Heart right ventricle (tissue), 16 donors: Measurements from ENCODE around the gene LASP1. TPM values are rescaled to one million over a fixed set of nuclear protein-coding genes. Genes with fewer than 3 reads are reported as not detected.

Experiments used
- ATAC-seq, 8 donors: fragments of 200-7000 bp; cut with Tn5 transposase; one replicate each; pipeline ENCODE4 v1.9.1; 2020; ENCODE audit warnings: mild to moderate bottlenecking in 8 of 8, moderate library complexity in 8 of 8, moderate number of reproducible peaks in 1 of 8
- DNase-seq, 2 donors: peaks; one replicate each; pipeline ENCODE4 v3.0.0-alpha.2; 2020
- H3K27ac ChIP-seq, 10 donors: fragments of 200-600 bp; sonication (generic) in 2 of 10; one replicate each; pipeline versions ENCODE4 v1.5.0 to v1.8.0; 2020 to 2022; ENCODE audit warnings: mild to moderate bottlenecking in 3 of 10
- H3K27me3 ChIP-seq, 7 donors: fragments of 200-600 bp; one replicate each; pipeline ENCODE4 v1.8.0; 2021 to 2022; ENCODE audit warnings: mild to moderate bottlenecking in 2 of 7
- H3K36me3 ChIP-seq, 9 donors: fragments of 200-600 bp; sonication (generic) in 1 of 9; one replicate each; pipeline versions ENCODE4 v1.5.0 to v1.8.0; 2020 to 2022; ENCODE audit warnings: mild to moderate bottlenecking in 2 of 9
- H3K4me1 ChIP-seq, 9 donors: fragments of 200-600 bp; sonication (generic) in 1 of 9; one replicate each; pipeline versions ENCODE4 v1.5.0 to v1.8.0; 2020 to 2022; ENCODE audit warnings: mild to moderate bottlenecking in 4 of 9
- H3K4me3 ChIP-seq, 10 donors: fragments of 200-600 bp; sonication (generic) in 2 of 10; one replicate each; pipeline versions ENCODE4 v1.5.0 to v1.8.0; 2020 to 2022; ENCODE audit warnings: mild to moderate bottlenecking in 7 of 10, moderate library complexity in 2 of 10
- H3K9me3 ChIP-seq, 11 donors: fragments of 200-600 bp in 10 of 11; sonication (generic) in 2 of 11; one replicate each; pipeline versions ENCODE4 v1.5.0 to v1.8.0; 2013 to 2022; ENCODE audit warnings: mild to moderate bottlenecking in 2 of 11, control low read depth in 1 of 11, moderate library complexity in 1 of 11
- CTCF ChIP-seq, 9 donors: fragments of 200-600 bp; sonication (generic) in 2 of 9; IDR thresholded peaks; one replicate each; pipeline versions ENCODE4 v1.5.0 to v1.8.0; 2021 to 2022; ENCODE audit warnings: antibody characterized with exemption in 9 of 9, mild to moderate bottlenecking in 5 of 9, moderate library complexity in 1 of 9
- WGBS, 2 donors: extraction: QIAGEN DNeasy Blood & Tissue Kit; methylation state at CpG; one replicate each; pipeline ENCODE4 v1.1.7; 2013; ENCODE audit warnings: inconsistent platforms in 1 of 2; 5-methylcytosine and 5-hydroxymethylcytosine counted together
- intact Hi-C, 10 donors: fragments of 100-400 bp; cut with DNase I; formaldehyde crosslinking; loops; one replicate each; pipeline versions ENCODE4 v1.11.1 to v1.14.2; 2022
- polyA plus RNA-seq, 2 donors: library from polyadenylated mRNA; stranded (reverse); fragments of 200-250 nt; gene quantifications; one replicate each; pipeline ENCODE4 v1.2.3, GENCODE V29; 2013
- total RNA-seq, 10 donors: library from RNA; stranded (reverse); fragmentation: NEBNext Ultra II Directional in 3 of 10; extraction: Animal tissue kit (Norgen Biotek cat#: 25700) in 3 of 10; gene quantifications; one replicate each; pipeline versions ENCODE4 v1.2.1 to v1.2.4, GENCODE V29; 2021 to 2023
- donor health status: Arrhythmogenic right ventricular cardiomyopathy.
- donor health status: ischemic (EF 13 %, LVEDD 7.1; RV severe dilation, severe dysfunction).
- donor health status: healthy with polysubstance abuse.
- donor health status: DM: no; HTN: yes; CAD: no.
- donor health status: DM: no; HTN: no; CAD: no.
- donor health status: ischemic (EF 25% LVEDD 6.9; RV normal size, moderate dysfunction).
- donor health status: ischemic (EF 25% LVEDD 5.7; RV mildly dilated, moderate dysfunction).
- donor health status: healthy.
- donor health status: DM: yes; HTN: yes; CAD: no.
- donor health status: Ischemic cardiomyopathy.
- donor health status: ischemic (EF 35%, LVEDD 5.7; RV mildly dilated, moderate dysfunction).
- donor health status: nonischemic (EF 11% LVEDD 7.7; RV severe dilation, severe dysfunction).
- donor health status: DM: yes; HTN: yes; CAD: no.
- donor health status: PGD.
- donor health status: ischemic (EF 29% LVEDD 5.4; RV normal size, mild dysfunction).
- donor health status: nonischemic (EF 23%, LVEDD 6.1; RV moderate dilation, normal function).

The LASP1 gene
- total and polyA plus RNA-seq, 12 donors: 19.5 to 56.9 (median 23.0) TPM

GRCh38 chr17:38958326-38958725 is 88.5 kb downstream of the LASP1 start:
- WGBS, 2 donors: 0 to 5% methylated on average over 1 of the region's 1 CpG
- H3K27me3 ChIP-seq: no peaks in the 10 kb centered on the region
- no peak for ATAC-seq
- no peaks in the 10 kb centered on the region for H3K36me3 ChIP-seq
- TF ChIP-seq CTCF (IDR thresholded peaks at IDR 0.05): no peak
- intact Hi-C loops: no loop called here
- H3K4me3 ChIP-seq: no peak overlapping the region
- no peaks in the 10 kb centered on the region for H3K4me1 ChIP-seq
- H3K9me3 ChIP-seq: no peaks in the 10 kb centered on the region
- no peak for DNase-seq
- H3K27ac ChIP-seq: no peak overlapping the region

- no peak overlapping the region for H3K27ac ChIP-seq
- H3K9me3 ChIP-seq: no peaks in the 10 kb centered on the region
- no peaks in the 10 kb centered on the region for H3K4me1 ChIP-seq
- no peaks in the 10 kb centered on the region for H3K36me3 ChIP-seq
- no peak for ATAC-seq
- TF ChIP-seq CTCF (IDR thresholded peaks at IDR 0.05): no peak
- no peak overlapping the region for H3K4me3 ChIP-seq
- no peak for DNase-seq
- no peaks in the 10 kb centered on the region for H3K27me3 ChIP-seq
- intact Hi-C loops: no loop called here
These were observed 88.9 kb downstream of the LASP1 start for GRCh38 chr17:38958756-38959155.

DNA sequence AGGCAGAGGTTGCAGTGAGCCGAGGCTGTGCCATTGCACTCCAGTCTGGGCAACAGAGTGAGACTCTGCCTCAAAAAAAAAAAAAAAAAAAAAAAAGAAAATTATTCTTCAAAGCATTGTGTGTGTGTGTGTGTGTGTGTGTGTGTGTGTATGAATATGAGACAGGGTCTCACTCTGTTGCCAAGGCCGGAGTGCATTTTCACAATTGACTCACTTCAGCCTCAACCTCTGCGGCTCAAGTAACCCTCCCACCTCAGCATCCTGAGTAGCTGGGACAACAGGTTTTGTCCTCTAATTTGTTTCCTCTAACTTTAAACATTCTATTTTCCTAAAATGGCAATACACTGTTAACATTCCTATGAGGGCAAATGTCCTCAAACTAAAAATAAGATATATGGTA is 89.7 kb downstream of the LASP1 start:
- TF ChIP-seq CTCF (IDR thresholded peaks at IDR 0.05): no peak
- Histone ChIP-seq H3K27ac (no peak overlapping the region), H3K36me3 (no peaks in the 10 kb centered on the region), H3K4me3 (no peak overlapping the region), H3K9me3 (no peaks in the 10 kb centered on the region), H3K4me1 (no peaks in the 10 kb centered on the region), H3K27me3 (no peaks in the 10 kb centered on the region)
- WGBS, 2 donors: 88 to 94% methylated on average over 3 of the region's 3 CpGs
- ATAC-seq (no peak), DNase-seq (no peak)
- intact Hi-C loops: no loop called here

GRCh38 chr17:38960402-38960801 is 90.5 kb downstream of the LASP1 start:
- H3K4me1 ChIP-seq: no peaks in the 10 kb centered on the region
- intact Hi-C loops: loop anchor here in 1 of 10 donors (10.0 kb wide), 1 partner anchor 86 kb away; the partner anchor contains the start of gene LASP1
- H3K4me3 ChIP-seq: no peak overlapping the region
- no peaks in the 10 kb centered on the region for H3K9me3 ChIP-seq
- TF ChIP-seq CTCF (IDR thresholded peaks at IDR 0.05): no peak
- no peaks in the 10 kb centered on the region for H3K27me3 ChIP-seq
- 92 to 96% methylated on average over 5 of the region's 5 CpGs for WGBS, 2 donors
- ATAC-seq: no peak
- H3K27ac ChIP-seq: no peak overlapping the region
- no peak for DNase-seq
- no peaks in the 10 kb centered on the region for H3K36me3 ChIP-seq
